ENCODE results near the gene KCNJ12.
"Not testable (repeated sequence)": the region's sequence is repeated elsewhere in the genome, so short reads cannot be mapped to it uniquely, and the experiment has no call there.

Gene KCNJ12

GRCh38 chr17:21396237-21396636 is 20.1 kb downstream of the KCNJ12 start:
- Histone ChIP-seq H3K4me1 (ENCODE audit: control insufficient read depth, insufficient read depth, low read length, poor library complexity, severe bottlenecking) (no peaks in the 10 kb centered on the region), H3K27ac (ENCODE audit: insufficient read depth, low read length, poor library complexity, severe bottlenecking) (no peak overlapping the region), H3K36me3 (ENCODE audit: control insufficient read depth, insufficient read depth, low read length) (no peaks in the 10 kb centered on the region), H3K9me3 (ENCODE audit: control insufficient read depth, low read length) (no peaks in the 10 kb centered on the region), H3K27me3 (replicated peaks; ENCODE audit: control insufficient read depth, insufficient read depth, low read length, poor library complexity, severe bottlenecking) (no peaks in the 10 kb centered on the region), H3K4me3 (ENCODE audit: insufficient read depth, low read depth, low read length, poor library complexity, severe bottlenecking) (no peak overlapping the region)
- no peak for DNase-seq

- Histone ChIP-seq H3K27ac (ENCODE audit: insufficient read depth, low read length, poor library complexity, severe bottlenecking) (no peak overlapping the region), H3K9me3 (ENCODE audit: control insufficient read depth, low read length) (no peaks in the 10 kb centered on the region), H3K27me3 (replicated peaks; ENCODE audit: control insufficient read depth, insufficient read depth, low read length, poor library complexity, severe bottlenecking) (no peaks in the 10 kb centered on the region), H3K36me3 (ENCODE audit: control insufficient read depth, insufficient read depth, low read length) (no peaks in the 10 kb centered on the region), H3K4me1 (ENCODE audit: control insufficient read depth, insufficient read depth, low read length, poor library complexity, severe bottlenecking) (no peaks in the 10 kb centered on the region), H3K4me3 (ENCODE audit: insufficient read depth, low read depth, low read length, poor library complexity, severe bottlenecking) (no peak overlapping the region)
- no peak for DNase-seq
Observed at GRCh38 chr17:21397341-21398190, 21.4 kb downstream of the KCNJ12 start.

GRCh38 chr17:21399474-21400186 is 23.5 kb downstream of the KCNJ12 start:
- no peaks in the 10 kb centered on the region for H3K36me3 ChIP-seq (ENCODE audit: control insufficient read depth, insufficient read depth, low read length)
- no peak overlapping the region for H3K4me3 ChIP-seq (ENCODE audit: insufficient read depth, low read depth, low read length, poor library complexity, severe bottlenecking)
- no peaks in the 10 kb centered on the region for H3K9me3 ChIP-seq (ENCODE audit: control insufficient read depth, low read length)
- H3K27me3 ChIP-seq (replicated peaks; ENCODE audit: control insufficient read depth, insufficient read depth, low read length, poor library complexity, severe bottlenecking), result no peaks in the 10 kb centered on the region
- no peak for DNase-seq
- H3K27ac ChIP-seq (ENCODE audit: insufficient read depth, low read length, poor library complexity, severe bottlenecking), result no peak overlapping the region
- no peaks in the 10 kb centered on the region for H3K4me1 ChIP-seq (ENCODE audit: control insufficient read depth, insufficient read depth, low read length, poor library complexity, severe bottlenecking)

GRCh38 chr17:21400187-21400569 is 24.0 kb downstream of the KCNJ12 start:
- not testable (repeated sequence) for H3K9me3 ChIP-seq (ENCODE audit: control insufficient read depth, low read length); DNase-seq; H3K27ac ChIP-seq (ENCODE audit: insufficient read depth, low read length, poor library complexity, severe bottlenecking); H3K27me3 ChIP-seq (replicated peaks; ENCODE audit: control insufficient read depth, insufficient read depth, low read length, poor library complexity, severe bottlenecking); H3K36me3 ChIP-seq (ENCODE audit: control insufficient read depth, insufficient read depth, low read length); H3K4me3 ChIP-seq (ENCODE audit: insufficient read depth, low read depth, low read length, poor library complexity, severe bottlenecking); H3K4me1 ChIP-seq (ENCODE audit: control insufficient read depth, insufficient read depth, low read length, poor library complexity, severe bottlenecking)

GRCh38 chr17:21400816-21401593 is 24.8 kb downstream of the KCNJ12 start:
- no peaks in the 10 kb centered on the region for H3K4me1 ChIP-seq (ENCODE audit: control insufficient read depth, insufficient read depth, low read length, poor library complexity, severe bottlenecking)
- no peaks in the 10 kb centered on the region for H3K27me3 ChIP-seq (replicated peaks; ENCODE audit: control insufficient read depth, insufficient read depth, low read length, poor library complexity, severe bottlenecking)
- no peaks in the 10 kb centered on the region for H3K9me3 ChIP-seq (ENCODE audit: control insufficient read depth, low read length)
- H3K36me3 ChIP-seq (ENCODE audit: control insufficient read depth, insufficient read depth, low read length), result no peaks in the 10 kb centered on the region
- H3K4me3 ChIP-seq (ENCODE audit: insufficient read depth, low read depth, low read length, poor library complexity, severe bottlenecking), result no peak overlapping the region
- DNase-seq, result no peak
- no peak overlapping the region for H3K27ac ChIP-seq (ENCODE audit: insufficient read depth, low read length, poor library complexity, severe bottlenecking)

GRCh38 chr17:21402166-21402571 is 26.0 kb downstream of the KCNJ12 start:
- not testable (repeated sequence) for DNase-seq; H3K36me3 ChIP-seq (ENCODE audit: control insufficient read depth, insufficient read depth, low read length); H3K27me3 ChIP-seq (replicated peaks; ENCODE audit: control insufficient read depth, insufficient read depth, low read length, poor library complexity, severe bottlenecking); H3K9me3 ChIP-seq (ENCODE audit: control insufficient read depth, low read length); H3K27ac ChIP-seq (ENCODE audit: insufficient read depth, low read length, poor library complexity, severe bottlenecking); H3K4me3 ChIP-seq (ENCODE audit: insufficient read depth, low read depth, low read length, poor library complexity, severe bottlenecking); H3K4me1 ChIP-seq (ENCODE audit: control insufficient read depth, insufficient read depth, low read length, poor library complexity, severe bottlenecking)

- not testable (repeated sequence) for H3K27me3 ChIP-seq (replicated peaks; ENCODE audit: control insufficient read depth, insufficient read depth, low read length, poor library complexity, severe bottlenecking); H3K36me3 ChIP-seq (ENCODE audit: control insufficient read depth, insufficient read depth, low read length); H3K4me3 ChIP-seq (ENCODE audit: insufficient read depth, low read depth, low read length, poor library complexity, severe bottlenecking); DNase-seq; H3K27ac ChIP-seq (ENCODE audit: insufficient read depth, low read length, poor library complexity, severe bottlenecking); H3K4me1 ChIP-seq (ENCODE audit: control insufficient read depth, insufficient read depth, low read length, poor library complexity, severe bottlenecking); H3K9me3 ChIP-seq (ENCODE audit: control insufficient read depth, low read length)
Observed at GRCh38 chr17:21402926-21403325, 26.8 kb downstream of the KCNJ12 start.

GRCh38 chr17:21404106-21404505 is 27.9 kb downstream of the KCNJ12 start:
- not testable (repeated sequence) for H3K36me3 ChIP-seq (ENCODE audit: control insufficient read depth, insufficient read depth, low read length); DNase-seq

GRCh38 chr17:21404539-21404938 is 28.4 kb downstream of the KCNJ12 start:
- DNase-seq; H3K9me3 ChIP-seq (ENCODE audit: control insufficient read depth, low read length); H3K36me3 ChIP-seq (ENCODE audit: control insufficient read depth, insufficient read depth, low read length): not testable (repeated sequence)

More at GRCh38 chr17:21404106-21404505, 27.9 kb downstream of the KCNJ12 start:
- not testable (repeated sequence) for H3K27ac ChIP-seq (ENCODE audit: insufficient read depth, low read length, poor library complexity, severe bottlenecking); H3K27me3 ChIP-seq (replicated peaks; ENCODE audit: control insufficient read depth, insufficient read depth, low read length, poor library complexity, severe bottlenecking); H3K9me3 ChIP-seq (ENCODE audit: control insufficient read depth, low read length); H3K4me1 ChIP-seq (ENCODE audit: control insufficient read depth, insufficient read depth, low read length, poor library complexity, severe bottlenecking); H3K4me3 ChIP-seq (ENCODE audit: insufficient read depth, low read depth, low read length, poor library complexity, severe bottlenecking)

More at GRCh38 chr17:21404539-21404938, 28.4 kb downstream of the KCNJ12 start:
- H3K4me1 ChIP-seq (ENCODE audit: control insufficient read depth, insufficient read depth, low read length, poor library complexity, severe bottlenecking); H3K27me3 ChIP-seq (replicated peaks; ENCODE audit: control insufficient read depth, insufficient read depth, low read length, poor library complexity, severe bottlenecking); H3K4me3 ChIP-seq (ENCODE audit: insufficient read depth, low read depth, low read length, poor library complexity, severe bottlenecking); H3K27ac ChIP-seq (ENCODE audit: insufficient read depth, low read length, poor library complexity, severe bottlenecking): not testable (repeated sequence)

All from effector memory CD4-positive, alpha-beta T cell (primary cell).